GM23338 (cell line): ENCODE measurements around the gene GBF1. TPM values are rescaled to one million over a fixed set of nuclear protein-coding genes. Genes with fewer than 3 reads are reported as not detected.

Experiments used
- ATAC-seq: fragments of 200-7000 bp; cut with Tn5 transposase; 3 replicates; pipeline ENCODE4 v1.9.1; 2020
- DNase-seq: peaks from one replicate; pipeline ENCODE4 v3.0.0-alpha.2; 2015; ENCODE audit warnings: low spot score
- H2AFZ ChIP-seq: fragments of 200-600 bp; sonication (generic); 2 replicates; pipeline ENCODE4 v1.8.0; 2016; ENCODE audit warnings: antibody characterized with exemption, mild to moderate bottlenecking, moderate library complexity
- H3F3A ChIP-seq: fragments of 200-600 bp; sonication (generic); replicated peaks from 2 replicates; pipeline ENCODE4 v1.8.0; 2017; ENCODE audit warnings: antibody characterized with exemption, mixed run types, low read depth
- H3K27ac ChIP-seq: fragments of 200-600 bp; sonication (generic); 2 replicates; pipeline ENCODE4 v1.6.1; 2016; ENCODE audit warnings: low read depth
- H3K27me3 ChIP-seq: fragments of 200-600 bp; sonication (generic); 2 replicates; pipeline ENCODE4 v1.8.0; 2016; ENCODE audit warnings: mild to moderate bottlenecking, mixed run types, moderate library complexity; ENCODE audit not compliant: insufficient read depth
- H3K36me3 ChIP-seq: fragments of 200-600 bp; sonication (generic); 2 replicates; pipeline ENCODE4 v1.8.0; 2016; ENCODE audit warnings: mild to moderate bottlenecking; ENCODE audit not compliant: insufficient read depth
- H3K4me1 ChIP-seq: fragments of 200-600 bp; sonication (generic); 2 replicates; pipeline ENCODE4 v1.8.0; 2016; ENCODE audit warnings: mild to moderate bottlenecking, moderate library complexity; ENCODE audit not compliant: insufficient read depth
- H3K4me2 ChIP-seq: fragments of 200-600 bp; sonication (generic); 2 replicates; pipeline ENCODE4 v1.7.1; 2017; ENCODE audit warnings: mixed run types
- H3K4me3 ChIP-seq: fragments of 200-600 bp; sonication (generic); 2 replicates; pipeline ENCODE4 v1.6.1; 2016; ENCODE audit warnings: mixed run types
- H3K79me2 ChIP-seq: fragments of 200-600 bp; sonication (generic); replicated peaks from 2 replicates; pipeline ENCODE4 v1.8.0; 2017; ENCODE audit warnings: mild to moderate bottlenecking; ENCODE audit not compliant: insufficient read depth
- H3K9me2 ChIP-seq: fragments of 200-600 bp; sonication (generic); 2 replicates; pipeline ENCODE4 v1.8.0; 2017; ENCODE audit not compliant: insufficient read depth
- H4K20me1 ChIP-seq: fragments of 200-600 bp; sonication (generic); replicated peaks from 2 replicates; pipeline ENCODE4 v1.8.0; 2017; ENCODE audit warnings: mild to moderate bottlenecking; ENCODE audit not compliant: insufficient read depth
- H3K27ac Mint-ChIP-seq: 2 replicates; pipeline ENCODE4 v1.8.0; 2020; ENCODE audit warnings: inconsistent platforms, mild to moderate bottlenecking, moderate library complexity, mixed read lengths
- H3K27me3 Mint-ChIP-seq: 3 replicates; pipeline ENCODE4 v1.8.0; 2022; ENCODE audit warnings: low read depth, mild to moderate bottlenecking, moderate library complexity, mixed read lengths, inconsistent platforms; ENCODE audit not compliant: insufficient read depth, poor library complexity
- H3K36me3 Mint-ChIP-seq: 3 replicates; pipeline ENCODE4 v1.8.0; 2021; ENCODE audit warnings: low read depth, mild to moderate bottlenecking, inconsistent platforms, moderate library complexity, mixed read lengths
- H3K4me1 Mint-ChIP-seq: 3 replicates; pipeline ENCODE4 v1.8.0; 2020; ENCODE audit warnings: mild to moderate bottlenecking, inconsistent platforms, mixed read lengths
- H3K4me3 Mint-ChIP-seq: 3 replicates; pipeline ENCODE4 v1.8.0; 2021; ENCODE audit warnings: moderate library complexity, mild to moderate bottlenecking, inconsistent platforms, mixed read lengths
- H3K9me3 Mint-ChIP-seq: 3 replicates; pipeline ENCODE4 v1.8.0; 2020; ENCODE audit warnings: moderate library complexity, mild to moderate bottlenecking, inconsistent platforms, mixed read lengths
- CTCF ChIP-seq, 2 experiments: fragments of 200-600 bp in 1 of 2; sonication (generic) in 1 of 2; conservative IDR thresholded peaks; 2 replicates each; pipeline versions ENCODE4 v1.5.1 to v1.6.1; 2016 to 2017; ENCODE audit warnings: antibody characterized with exemption in 2 of 2, low read depth in 2 of 2, mild to moderate bottlenecking in 2 of 2, moderate library complexity in 1 of 2
- ETS1 ChIP-seq: IDR thresholded peaks from 2 replicates; pipeline ENCODE4 v1.6.1; 2016; ENCODE audit warnings: antibody characterized with exemption
- EZH2 ChIP-seq: fragments of 200-600 bp; sonication (generic); IDR thresholded peaks from one replicate; pipeline ENCODE4 v1.8.0; 2017; ENCODE audit warnings: antibody characterized with exemption, mild to moderate bottlenecking, low read depth; ENCODE audit not compliant: unreplicated experiment
- EZH2phosphoT487 ChIP-seq: fragments of 200-600 bp; sonication (generic); IDR thresholded peaks from one replicate; pipeline ENCODE4 v1.8.1; 2018; ENCODE audit warnings: antibody characterized with exemption; ENCODE audit not compliant: unreplicated experiment
- JUNB ChIP-seq: IDR thresholded peaks from one replicate; pipeline ENCODE4 v1.6.1; 2016; ENCODE audit warnings: antibody characterized with exemption; ENCODE audit not compliant: unreplicated experiment
- POLR2AphosphoS5 ChIP-seq: IDR thresholded peaks from 2 replicates; pipeline ENCODE4 v1.6.1; 2016; ENCODE audit warnings: antibody characterized with exemption, low read depth
- REST ChIP-seq: IDR thresholded peaks from one replicate; pipeline ENCODE4 v1.6.1; 2018; ENCODE audit warnings: antibody characterized with exemption; ENCODE audit not compliant: unreplicated experiment
- STAT1 ChIP-seq: IDR thresholded peaks from one replicate; pipeline ENCODE4 v1.6.1; 2016; ENCODE audit warnings: antibody characterized with exemption; ENCODE audit not compliant: unreplicated experiment
- ZNF114 ChIP-seq: fragments of 250-450 bp; sonication (Bioruptor Pico); IDR thresholded peaks from 2 replicates; pipeline ENCODE4 v1.5.0; 2020; ENCODE audit warnings: mild to moderate bottlenecking, moderate library complexity
- ZNF331 ChIP-seq: fragments of 250-450 bp; sonication (Bioruptor Pico); IDR thresholded peaks from 2 replicates; pipeline ENCODE4 v1.5.0; 2020; ENCODE audit warnings: low read depth, mild to moderate bottlenecking, moderate library complexity
- ZNF462 ChIP-seq: fragments of 250-450 bp; sonication (Bioruptor Pico); IDR thresholded peaks from 2 replicates; pipeline ENCODE4 v1.5.0; 2020; ENCODE audit warnings: mild to moderate bottlenecking, moderate library complexity
- polyA plus RNA-seq: library from polyadenylated mRNA; unstranded; fragments of >200 nt; fragmentation: Nextera tagmentation; extraction: Ambion mirVana; gene quantifications from 2 replicates; pipeline ENCODE4 v1.2.1, GENCODE V29; 2016
- total RNA-seq: library from RNA; depleted of rRNA; stranded (reverse); fragments of >200 nt; shearing (Covaris generic); gene quantifications from 2 replicates; pipeline ENCODE4 v1.2.3, GENCODE V29; 2014

The GBF1 gene
- total and polyA plus RNA-seq, 2 experiments from 2014 or later: 6.5 to 27.2 TPM

GRCh38 chr10:102222797-102223196, 22.5 kb upstream of the GBF1 start:
- no peak for DNase-seq
- no peak for TF ChIP-seq CTCF (conservative IDR thresholded peaks at IDR 0.05; ENCODE audit: low read depth in 2 of 2)
- no peak for TF ChIP-seq ZNF462 (CRISPR knock-in tag)
- TF ChIP-seq STAT1: no peak
- no peak for TF ChIP-seq ETS1
- TF ChIP-seq POLR2AphosphoS5: no peak
- no peak for TF ChIP-seq EZH2
- TF ChIP-seq ZNF114: no peak
- no peak for TF ChIP-seq JUNB
- no peak for TF ChIP-seq EZH2phosphoT487
- no peak for TF ChIP-seq ZNF331 (CRISPR knock-in tag)
- no peak for TF ChIP-seq REST
- no peak overlapping the region for H3K4me3 Mint-ChIP-seq
- H3K4me3 ChIP-seq: no peak overlapping the region
- H3K36me3 ChIP-seq: no peaks in the 10 kb centered on the region
- no peaks in the 10 kb centered on the region for H3K9me2 ChIP-seq
- H3K79me2 ChIP-seq: no peaks in the 10 kb centered on the region
- peaks cover 2% of the 10 kb centered on the region; the same call in 1 of the 3 replicates for H3K9me3 Mint-ChIP-seq
- no peak overlapping the region for H3K27ac ChIP-seq
- H3K27ac Mint-ChIP-seq: no peak overlapping the region
- H3K36me3 Mint-ChIP-seq: no peaks in the 10 kb centered on the region
- peaks cover 26% of the 10 kb centered on the region for H3K27me3 Mint-ChIP-seq
- peaks cover 5% of the 10 kb centered on the region for H3F3A ChIP-seq
- no peak overlapping the region for H2AFZ ChIP-seq
- ATAC-seq: no peak
- peaks cover 5% of the 10 kb centered on the region; the same call in 2 of the 3 replicates for H3K4me1 Mint-ChIP-seq
- no peak overlapping the region for H3K4me2 ChIP-seq
- no peaks in the 10 kb centered on the region; the same call in 1 of the 2 replicates for H3K4me1 ChIP-seq
- peaks cover 3% of the 10 kb centered on the region; the same call in 1 of the 2 replicates for H4K20me1 ChIP-seq
- peaks cover 42% of the 10 kb centered on the region for H3K27me3 ChIP-seq
